Gastrocnemius medialis (tissue), 4 donors: ENCODE data around the gene TAAR8. TPM values are rescaled to one million over a fixed set of nuclear protein-coding genes. Genes with fewer than 3 reads are reported as not detected.

ENCODE experiments used
- ATAC-seq, 2 donors: fragments of 150-250 bp; one replicate each; pipeline ENCODE4 v1.9.1; 2016
- DNase-seq, 2 donors: peaks; one replicate each; pipeline ENCODE4 v3.0.0-alpha.2; 2019
- H3K27ac ChIP-seq, 4 donors: fragments of 200-600 bp; sonication (generic); 1 replicate in 1 of 4; 2 replicates in 3 of 4; pipeline ENCODE4 v1.5.1; 2016 to 2018; ENCODE audit warnings: mild to moderate bottlenecking in 2 of 4, moderate library complexity in 1 of 4
- H3K27me3 ChIP-seq, 3 donors: fragments of 200-600 bp; sonication (generic) in 2 of 3; 1 replicate in 1 of 3; 2 replicates in 2 of 3; pipeline versions ENCODE4 v1.5.1 to v1.6.0; 2016 to 2019; ENCODE audit warnings: mild to moderate bottlenecking in 1 of 3, moderate library complexity in 1 of 3
- H3K36me3 ChIP-seq, 2 donors: fragments of 200-600 bp; sonication (generic) in 1 of 2; one replicate each; pipeline ENCODE4 v1.5.1; 2017 to 2018
- H3K4me1 ChIP-seq, 2 donors: fragments of 200-600 bp; sonication (generic) in 1 of 2; one replicate each; pipeline ENCODE4 v1.5.1; 2016 to 2017; ENCODE audit warnings: mild to moderate bottlenecking in 2 of 2
- H3K4me3 ChIP-seq, 4 donors: fragments of 200-600 bp; sonication (generic) in 3 of 4; 1 replicate in 1 of 4; 2 replicates in 3 of 4; pipeline ENCODE4 v1.5.1; 2016 to 2019; ENCODE audit warnings: mild to moderate bottlenecking in 2 of 4
- H3K9me3 ChIP-seq, 3 donors: fragments of 200-600 bp; sonication (generic) in 2 of 3; 1 replicate in 1 of 3; 2 replicates in 2 of 3; pipeline ENCODE4 v1.5.1; 2016 to 2019
- CTCF ChIP-seq, 5 experiments: fragments of 450-650 bp in 3 of 5; fragments of 200-600 bp in 2 of 5; sonication (generic) in 2 of 5; IDR thresholded peaks in 4 of 5; conservative IDR thresholded peaks in 1 of 5; 1 replicate in 4 of 5; 2 replicates in 1 of 5; pipeline ENCODE4 v1.5.1; 2016 to 2019; ENCODE audit warnings: antibody characterized with exemption in 5 of 5, mild to moderate bottlenecking in 3 of 5, moderate library complexity in 3 of 5
- POLR2A ChIP-seq, 2 donors: fragments of 450-650 bp; IDR thresholded peaks; one replicate each; pipeline ENCODE4 v1.6.1; 2017; ENCODE audit warnings: antibody characterized with exemption in 2 of 2, mild to moderate bottlenecking in 2 of 2, moderate library complexity in 2 of 2
- in situ Hi-C, 4 donors: fragments of 200-750 bp; cut with MboI; loops; one replicate each; pipeline versions ENCODE4 v1.15.0 to v1.8.0; 2017; ENCODE audit warnings: low sequenced_read_pairs in 4 of 4
- intact Hi-C: fragments of 100-400 bp; cut with DNase I; formaldehyde crosslinking; loops from one replicate; pipeline ENCODE4 v1.15.1; 2023; ENCODE audit warnings: low total_unique reads
- total RNA-seq, 4 donors: library from RNA; depleted of rRNA; stranded (reverse); fragments of >200 nt; gene quantifications; one replicate each; pipeline versions ENCODE4 v1.1.0 to v1.2.3, GENCODE V29; 2016

Gene TAAR8
- total RNA-seq, 4 donors from 2014 or later: not detected

GRCh38 chr6:132506869-132507808 is 45.3 kb upstream of the TAAR8 start:
- ATAC-seq: no peak
- H3K4me1 ChIP-seq: peaks cover 32 to 47% of the 10 kb centered on the region in 2 donors
- in situ Hi-C loops: loop anchor here in 2 of 4 donors (25.0 kb wide), 2 partner anchors 305 to 1055 kb away; partner anchors contain the start of gene RPS12 (in 1 of the 2)

GRCh38 chr6:132511210-132511830 is 41.2 kb upstream of the TAAR8 start:
- TF ChIP-seq CTCF (IDR thresholded peaks at IDR 0.05 in 4 of 5, conservative IDR thresholded peaks at IDR 0.05 in 1 of 5) (no peak), POLR2A (IDR thresholded peaks at IDR 0.05) (no peak)
- in situ Hi-C loops: loop anchor here in 2 of 4 donors (25.0 kb wide), 2 partner anchors 301 to 1051 kb away; partner anchors contain the start of gene RPS12 (in 1 of the 2)
- Histone ChIP-seq H3K36me3 (no peaks in the 10 kb centered on the region), H3K9me3 (no peaks in the 10 kb centered on the region), H3K4me1 (peaks cover 20 to 33% of the 10 kb centered on the region in 2 donors), H3K27ac (peak overlapping the region; percentile 85 to 96 (median 91)), H3K27me3 (no peaks in the 10 kb centered on the region), H3K4me3 (peak overlapping the region in 3 of 4 donors; percentile 77 to 93 (median 84))
- DNase-seq: peak; percentile 17 to 26
- ATAC-seq: no peak
- intact Hi-C loops: loop anchor here (10.0 kb wide), 1 partner anchor 1053 kb away; no protein-coding TSS in a partner anchor

More at GRCh38 chr6:132506869-132507808, 45.3 kb upstream of the TAAR8 start:
- no peaks in the 10 kb centered on the region for H3K9me3 ChIP-seq
- intact Hi-C loops: no loop called here
- no peak overlapping the region for H3K4me3 ChIP-seq
- TF ChIP-seq CTCF (IDR thresholded peaks at IDR 0.05 in 4 of 5, conservative IDR thresholded peaks at IDR 0.05 in 1 of 5): no peak
- TF ChIP-seq POLR2A (IDR thresholded peaks at IDR 0.05): no peak
- H3K27ac ChIP-seq: no peak overlapping the region
- peaks cover 0 to 7% of the 10 kb centered on the region in 2 donors for H3K36me3 ChIP-seq
- H3K27me3 ChIP-seq: no peaks in the 10 kb centered on the region
- DNase-seq: no peak

GRCh38 chr6:132511831-132512220 is 40.6 kb upstream of the TAAR8 start:
- intact Hi-C loops: loop anchor here (10.0 kb wide), 1 partner anchor 1053 kb away; no protein-coding TSS in a partner anchor
- peak overlapping the region; percentile 85 to 96 (median 91) for H3K27ac ChIP-seq
- DNase-seq (no peak), ATAC-seq (no peak)
- H3K4me3 ChIP-seq: peak overlapping the region; percentile 77 to 98 (median 88)
- TF ChIP-seq CTCF (IDR thresholded peaks at IDR 0.05 in 4 of 5, conservative IDR thresholded peaks at IDR 0.05 in 1 of 5) (no peak), POLR2A (IDR thresholded peaks at IDR 0.05) (no peak)
- no peaks in the 10 kb centered on the region for H3K27me3 ChIP-seq
- peaks cover 15 to 29% of the 10 kb centered on the region in 2 donors for H3K4me1 ChIP-seq
- no peaks in the 10 kb centered on the region for H3K9me3 ChIP-seq
- in situ Hi-C loops: loop anchor here in 2 of 4 donors (25.0 kb wide), 2 partner anchors 300 to 1050 kb away; partner anchors contain the start of gene RPS12 (in 1 of the 2)
- H3K36me3 ChIP-seq: no peaks in the 10 kb centered on the region

GRCh38 chr6:132512342-132512637 is 40.2 kb upstream of the TAAR8 start:
- intact Hi-C loops (loop anchor here (10.0 kb wide), 1 partner anchor 1053 kb away; no protein-coding TSS in a partner anchor), in situ Hi-C loops (loop anchor here in 2 of 4 donors (25.0 kb wide), 2 partner anchors 300 to 1050 kb away; partner anchors contain the start of gene RPS12 (in 1 of the 2))
- Histone ChIP-seq H3K4me3 (peak overlapping the region; percentile 77 to 98 (median 88)), H3K9me3 (no peaks in the 10 kb centered on the region), H3K4me1 (peaks cover 15 to 27% of the 10 kb centered on the region in 2 donors), H3K27ac (peak overlapping the region; percentile 85 to 96 (median 91)), H3K27me3 (no peaks in the 10 kb centered on the region), H3K36me3 (no peaks in the 10 kb centered on the region)
- DNase-seq (no peak), ATAC-seq (no peak)
- peak in 1 of 5 experiments; percentile 15 for TF ChIP-seq CTCF (IDR thresholded peaks at IDR 0.05 in 4 of 5, conservative IDR thresholded peaks at IDR 0.05 in 1 of 5)
- no peak for TF ChIP-seq POLR2A (IDR thresholded peaks at IDR 0.05)
